ENCODE data around the gene CNTD1.

Gene CNTD1

GRCh38 chr17:42779936-42780850 is 18.5 kb upstream of the CNTD1 start, which contains the start of gene WNK4:
WNK4 (plus strand) TSS chr17:42780610; CDS start chr17:42780699, 89 bp downstream.
- no peak for DNase-seq

DNA sequence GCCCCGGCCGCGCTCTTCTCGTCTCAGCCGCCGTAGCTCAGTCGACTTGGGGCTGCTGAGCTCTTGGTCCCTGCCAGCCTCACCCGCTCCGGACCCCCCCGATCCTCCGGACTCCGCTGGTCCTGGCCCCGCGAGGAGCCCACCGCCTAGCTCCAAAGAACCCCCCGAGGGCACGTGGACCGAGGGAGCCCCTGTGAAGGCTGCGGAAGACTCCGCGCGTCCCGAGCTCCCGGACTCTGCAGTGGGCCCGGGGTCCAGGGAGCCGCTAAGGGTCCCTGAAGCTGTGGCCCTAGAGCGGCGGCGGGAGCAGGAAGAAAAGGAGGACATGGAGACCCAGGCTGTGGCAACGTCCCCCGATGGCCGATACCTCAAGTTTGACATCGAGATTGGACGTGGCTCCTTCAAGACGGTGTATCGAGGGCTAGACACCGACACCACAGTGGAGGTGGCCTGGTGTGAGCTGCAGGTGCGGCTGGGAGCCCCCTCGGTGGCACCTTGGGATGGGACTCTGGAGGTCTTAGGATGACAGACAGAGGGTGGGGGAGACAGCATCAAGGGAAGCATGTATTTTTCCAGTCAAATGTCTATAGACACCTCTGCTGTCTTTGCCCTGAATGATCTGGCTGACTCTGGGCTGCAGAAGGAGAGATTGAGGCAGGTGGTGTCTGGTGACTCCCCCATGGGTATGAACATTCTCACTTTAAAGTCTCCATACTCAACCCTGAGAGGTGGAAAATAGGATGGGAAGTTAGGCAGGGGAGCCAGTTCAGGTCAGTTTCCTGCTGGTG is 17.6 kb upstream of the CNTD1 start:
- no peak for DNase-seq

- no peak for DNase-seq
These were observed 17.0 kb upstream of the CNTD1 start for GRCh38 chr17:42781639-42782165.

GRCh38 chr17:42782166-42783061 is 16.2 kb upstream of the CNTD1 start:
- DNase-seq: no peak

DNA sequence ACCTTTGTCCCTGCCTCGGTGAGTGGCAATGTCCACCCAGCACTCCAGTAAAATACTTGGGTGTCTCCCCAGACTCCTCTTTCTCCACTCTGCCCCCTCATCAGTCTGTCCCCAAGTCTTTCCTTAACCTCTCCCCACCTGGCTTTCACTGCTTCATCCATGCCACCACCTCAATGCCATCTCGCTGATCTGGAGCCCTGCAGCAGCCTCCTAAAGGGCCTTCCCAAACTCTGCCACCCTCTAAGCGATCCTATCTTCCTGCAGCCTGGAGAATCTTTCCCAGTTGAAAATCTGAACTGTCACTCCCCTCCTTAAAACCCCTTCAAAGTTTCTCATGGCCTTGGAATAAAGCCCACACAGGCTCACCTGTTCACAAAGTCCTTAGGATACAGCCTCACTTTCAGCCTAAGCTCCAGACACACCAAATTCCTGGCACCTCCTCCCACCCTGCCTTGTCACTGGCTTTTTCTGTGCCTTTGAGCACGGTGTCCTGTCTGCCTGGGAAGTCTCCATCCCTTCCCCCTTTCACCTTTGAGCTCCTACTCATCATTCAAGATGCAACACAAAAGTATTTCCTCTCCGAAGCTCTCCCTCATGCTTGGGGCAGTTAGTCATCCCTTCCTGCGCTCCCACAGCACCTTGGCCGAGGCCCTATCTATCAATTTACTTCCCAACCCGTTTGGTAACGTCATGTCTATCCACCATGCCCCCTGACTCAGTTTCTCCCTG is 15.4 kb upstream of the CNTD1 start:
- DNase-seq: no peak

- DNase-seq: no peak
These were observed 14.9 kb upstream of the CNTD1 start for GRCh38 chr17:42783791-42784138.

DNA sequence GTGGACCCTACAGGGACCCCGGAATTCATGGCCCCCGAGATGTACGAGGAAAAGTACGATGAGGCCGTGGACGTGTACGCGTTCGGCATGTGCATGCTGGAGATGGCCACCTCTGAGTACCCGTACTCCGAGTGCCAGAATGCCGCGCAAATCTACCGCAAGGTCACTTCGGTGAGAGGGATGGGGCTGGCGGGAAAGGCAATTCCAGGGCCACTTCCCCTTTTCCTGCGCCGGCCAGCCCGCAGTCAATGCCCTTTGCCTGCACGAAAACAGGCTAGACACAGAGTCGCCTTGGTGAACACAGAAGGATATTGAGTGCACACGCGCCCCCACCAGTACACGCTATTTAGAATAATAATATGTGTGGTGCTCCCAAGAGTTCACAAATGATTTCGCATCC is 14.3 kb upstream of the CNTD1 start:
- DNase-seq: no peak

DNA sequence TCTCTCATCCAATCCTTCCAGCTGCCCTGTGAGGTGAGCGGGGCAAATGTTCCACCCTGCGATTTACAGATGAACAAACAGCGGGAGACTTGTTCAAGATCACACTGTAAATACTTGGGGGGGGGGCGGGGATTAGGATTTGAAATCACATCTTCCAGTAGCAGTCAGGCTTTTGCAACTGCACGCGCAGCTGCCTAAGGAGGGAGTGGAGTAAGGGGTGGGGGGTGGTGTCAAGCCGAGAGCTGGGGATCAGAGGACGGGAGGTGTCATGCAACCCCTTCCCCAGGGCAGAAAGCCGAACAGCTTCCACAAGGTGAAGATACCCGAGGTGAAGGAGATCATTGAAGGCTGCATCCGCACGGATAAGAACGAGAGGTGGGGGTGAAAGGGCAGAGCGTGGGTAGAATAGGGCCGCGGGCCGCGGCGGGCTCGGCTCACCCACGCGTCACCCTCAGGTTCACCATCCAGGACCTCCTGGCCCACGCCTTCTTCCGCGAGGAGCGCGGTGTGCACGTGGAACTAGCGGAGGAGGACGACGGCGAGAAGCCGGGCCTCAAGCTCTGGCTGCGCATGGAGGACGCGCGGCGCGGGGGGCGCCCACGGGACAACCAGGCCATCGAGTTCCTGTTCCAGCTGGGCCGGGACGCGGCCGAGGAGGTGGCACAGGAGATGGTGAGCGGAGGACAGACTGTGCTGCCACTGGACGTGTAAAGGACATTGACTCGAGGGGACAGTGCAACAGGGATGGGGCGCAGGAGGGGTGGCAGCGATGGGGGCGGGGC is 13.7 kb upstream of the CNTD1 start:
- DNase-seq: no peak

GRCh38 chr17:42787266-42787665 is 11.4 kb upstream of the CNTD1 start:
- DNase-seq: no peak

DNA sequence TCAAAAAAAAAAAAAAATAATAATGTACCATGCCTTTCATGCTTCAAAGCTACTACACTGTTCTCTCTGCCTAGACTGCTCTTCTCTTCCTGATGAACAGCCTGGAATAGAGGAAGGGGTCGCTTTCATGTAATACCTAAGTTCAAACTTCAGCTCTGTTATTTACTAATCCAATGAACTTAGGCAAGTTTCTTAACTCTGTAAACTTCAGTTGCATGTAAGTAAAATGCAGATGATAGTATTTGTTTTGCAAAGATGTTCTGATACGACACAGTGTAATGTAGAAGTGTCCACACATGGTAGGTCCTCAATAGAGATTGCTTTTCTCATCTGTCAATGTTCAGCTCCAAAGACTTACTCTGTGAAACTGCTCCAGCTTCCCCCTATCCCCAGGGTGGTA is 6.7 kb upstream of the CNTD1 start:
- DNase-seq: no peak

- no peak for DNase-seq
These were observed 6.1 kb upstream of the CNTD1 start for GRCh38 chr17:42792545-42792944.

- DNase-seq: no peak
These were observed 3.6 kb upstream of the CNTD1 start for GRCh38 chr17:42795061-42795460.

GRCh38 chr17:42795465-42795864 is 3.2 kb upstream of the CNTD1 start:
- DNase-seq: no peak

GRCh38 chr17:42796066-42796758 is 2.4 kb upstream of the CNTD1 start:
- DNase-seq: no peak

GRCh38 chr17:42797067-42798007 is 1.3 kb upstream of the CNTD1 start:
- DNase-seq: no peak

- DNase-seq: no peak
These were observed 664 bp upstream of the CNTD1 start for GRCh38 chr17:42798011-42798382.

DNA sequence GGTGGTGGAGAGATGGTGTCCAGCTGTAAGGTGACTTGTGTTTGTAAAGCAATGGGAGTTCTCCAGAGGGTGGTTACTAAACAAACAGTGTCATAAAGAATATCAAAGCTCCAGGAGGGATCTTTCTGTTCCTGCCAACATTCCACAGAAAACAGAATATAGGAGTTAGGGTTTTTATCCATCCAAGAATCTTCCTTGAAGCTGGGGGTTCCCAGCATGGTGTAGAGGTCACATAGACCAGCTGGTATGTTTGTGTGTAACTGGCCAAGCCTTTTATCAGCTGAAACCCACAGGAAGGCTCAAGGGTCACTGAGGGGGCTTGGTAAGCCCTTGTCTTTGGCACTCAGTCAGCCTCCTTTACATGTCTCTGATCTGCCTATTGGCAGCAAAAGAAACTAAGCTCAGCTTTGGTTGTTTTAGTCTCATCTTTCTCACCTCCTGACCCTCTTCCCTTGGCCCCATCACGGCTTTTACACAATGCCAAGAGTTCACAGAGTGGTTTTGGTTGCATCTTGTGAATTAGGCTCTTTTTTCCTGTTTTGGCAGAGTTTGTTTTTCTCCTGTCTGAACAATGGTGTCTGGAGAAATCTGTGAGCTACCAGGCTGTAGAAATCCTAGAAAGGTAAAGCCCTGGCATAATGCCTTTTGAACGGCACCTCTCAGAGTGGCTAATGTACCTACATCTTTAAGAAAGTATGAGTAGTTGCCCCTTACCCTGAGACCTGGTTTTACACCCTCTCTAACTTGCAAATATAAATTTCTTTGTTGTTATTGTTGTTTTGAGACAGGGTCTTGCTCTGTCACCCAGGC is 4.6 kb downstream of the CNTD1 start:
- no peak for DNase-seq

GRCh38 chr17:42804918-42805367 is 6.3 kb downstream of the CNTD1 start:
- DNase-seq: no peak

All from hippocampal formation (tissue), 2 donors.